Activated CD4-positive, alpha-beta T cell treated with anti-CD3 and anti-CD28 coated beads, Interleukin-2, amount 50 U/mL, for 24 hours (primary cell): Measurements from ENCODE around the gene TNS3.

ENCODE experiments used
- DNase-seq, 2 donors: peaks; one replicate each; pipeline ENCODE4 v3.0.0-alpha.2; 2020; ENCODE audit warnings: low read depth in 1 of 2, low spot score in 1 of 2

Gene TNS3

DNA sequence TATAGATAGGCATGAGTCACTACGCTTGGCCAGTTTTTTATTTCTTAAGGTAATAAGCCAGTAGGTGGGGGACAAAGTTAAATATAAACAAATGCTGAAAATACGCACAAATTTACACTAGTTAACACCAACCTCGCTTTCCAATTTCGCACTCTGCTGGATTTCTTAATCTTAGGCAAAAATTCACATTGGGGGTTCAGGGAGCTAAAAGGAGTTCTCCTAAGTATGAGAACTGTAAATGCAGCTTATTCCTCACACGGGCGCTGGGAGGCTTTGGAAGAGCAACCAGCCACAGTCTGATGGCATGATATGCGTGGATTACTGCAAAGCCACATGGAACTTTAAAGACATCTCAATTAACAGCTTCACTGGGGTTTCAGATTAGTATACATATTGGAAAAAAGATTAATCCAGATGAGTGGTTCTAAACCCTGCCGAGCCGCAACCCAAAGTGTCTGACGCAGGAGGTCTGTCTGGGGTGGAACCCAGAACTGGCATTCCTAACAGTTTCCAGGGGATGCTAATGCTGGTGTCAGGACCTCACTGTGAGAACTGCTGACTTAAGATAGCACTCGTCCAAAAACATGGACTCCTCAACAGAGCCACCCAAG lies 16.2 kb downstream of the TNS3 start:
- DNase-seq: no peak

- DNase-seq: no peak
These were observed 18.4 kb downstream of the TNS3 start for GRCh38 chr7:47563521-47563920.

DNA sequence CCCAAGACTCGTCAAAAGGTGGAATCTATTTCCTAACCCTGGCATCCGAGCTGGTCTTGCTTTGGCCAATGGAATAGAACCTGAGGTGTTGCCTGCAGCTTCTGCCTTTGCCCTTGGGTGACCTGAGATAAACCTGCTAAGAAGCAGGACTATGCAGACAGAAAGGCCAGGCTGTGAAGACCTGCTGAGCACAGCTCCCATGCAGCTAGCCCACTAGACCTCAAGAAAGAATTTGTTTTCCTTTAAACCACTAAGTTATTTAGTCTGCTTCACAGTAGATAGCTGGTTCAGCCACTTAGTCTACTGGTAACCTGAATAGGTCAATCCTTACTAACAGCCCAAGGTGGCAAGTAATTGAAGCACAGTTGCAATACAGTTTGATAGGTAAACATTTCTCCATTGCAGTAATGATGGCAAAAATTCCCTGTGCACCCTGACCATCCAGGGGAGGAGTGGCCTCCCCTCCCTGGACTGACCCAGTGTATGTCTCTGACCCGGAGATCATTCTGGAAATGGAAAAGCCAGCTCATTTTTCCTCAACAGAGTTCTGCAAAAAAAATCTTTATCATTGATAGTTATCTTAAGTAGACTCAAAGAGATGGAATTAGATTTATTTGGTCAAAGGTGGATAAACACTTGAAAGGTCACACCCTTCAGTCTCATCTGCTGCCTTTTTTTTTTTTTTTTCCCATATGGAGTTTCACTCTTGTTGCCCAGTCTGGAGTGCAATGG lies 20.0 kb downstream of the TNS3 start:
- no peak for DNase-seq

DNA sequence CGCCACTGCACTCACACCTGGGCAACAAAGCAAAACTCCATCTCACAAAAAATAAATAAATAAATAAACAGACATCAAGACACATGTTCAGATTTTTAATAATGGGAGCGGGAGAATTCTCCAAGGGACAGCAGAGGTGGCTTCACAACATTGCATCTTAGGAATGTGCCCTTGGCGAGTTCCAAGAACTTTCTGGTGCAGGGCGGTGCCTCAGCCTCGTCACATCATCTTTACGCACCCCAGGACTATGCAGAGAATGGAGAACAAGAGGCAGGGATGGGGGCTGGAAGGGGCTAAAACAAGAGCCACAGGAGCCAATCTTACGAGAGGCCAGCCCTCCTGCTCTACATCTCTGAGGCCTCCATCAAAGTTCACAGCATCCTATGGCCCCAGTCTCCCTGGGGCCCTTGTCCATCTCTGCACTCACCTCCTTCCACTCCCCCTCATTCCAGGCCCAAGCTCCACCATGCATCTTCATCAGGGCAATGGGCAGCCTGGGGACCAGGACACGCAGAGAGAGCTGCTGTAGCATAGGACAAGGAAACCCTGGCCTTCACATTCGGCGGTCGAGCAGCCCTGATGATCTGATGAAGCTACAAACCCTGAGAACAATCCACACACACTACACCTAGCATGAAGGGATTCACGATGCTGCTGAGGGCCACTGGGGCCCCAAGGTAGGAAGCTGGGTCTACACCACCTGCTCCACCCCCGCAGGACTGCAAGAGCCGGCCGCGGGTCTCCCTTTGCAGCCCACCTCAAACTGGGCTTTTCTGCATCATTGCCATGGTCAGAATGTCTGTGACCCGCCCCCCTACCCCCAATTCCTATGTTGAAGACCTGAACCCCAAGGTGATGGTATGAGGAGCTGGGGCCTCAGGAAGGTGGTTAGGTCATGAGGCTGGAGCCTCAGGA lies 22.3 kb downstream of the TNS3 start:
- DNase-seq: no peak

GRCh38 chr7:47557694-47558670 lies 23.9 kb downstream of the TNS3 start:
- no peak for DNase-seq

- DNase-seq: no peak
These were observed 24.6 kb downstream of the TNS3 start for GRCh38 chr7:47557317-47557693.

DNA sequence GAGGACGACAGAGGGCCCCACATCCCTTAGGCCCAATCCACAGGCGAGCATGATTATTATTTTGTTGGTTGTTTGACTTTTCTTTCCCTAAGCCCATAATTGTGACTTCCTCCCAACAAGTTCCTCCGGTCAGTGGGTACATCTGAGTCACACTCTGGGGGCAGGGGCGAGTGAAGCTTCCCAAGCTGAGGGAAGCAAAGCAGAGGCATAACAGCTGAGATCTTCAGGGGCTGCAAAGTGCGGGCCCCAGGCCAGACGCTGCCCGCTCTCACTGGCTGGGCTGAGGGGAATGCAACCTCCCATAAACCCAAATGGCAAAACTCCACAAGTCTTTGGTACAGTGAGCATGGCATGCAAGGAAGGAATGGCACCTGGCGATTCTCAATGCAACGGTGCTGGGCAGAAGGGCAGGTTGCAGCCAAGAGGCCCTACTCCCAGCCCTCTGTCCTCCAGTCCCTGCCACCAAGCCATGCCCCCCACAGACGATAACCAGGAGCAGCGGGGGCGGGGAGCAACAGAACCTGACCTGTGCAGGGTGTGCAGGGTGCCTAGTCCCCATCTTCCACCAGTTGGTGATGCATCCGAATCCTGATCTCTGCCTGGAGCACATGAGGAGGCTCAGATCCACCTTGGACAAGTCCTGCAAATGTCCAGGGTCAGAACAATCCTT lies 25.3 kb downstream of the TNS3 start:
- DNase-seq: no peak

DNA sequence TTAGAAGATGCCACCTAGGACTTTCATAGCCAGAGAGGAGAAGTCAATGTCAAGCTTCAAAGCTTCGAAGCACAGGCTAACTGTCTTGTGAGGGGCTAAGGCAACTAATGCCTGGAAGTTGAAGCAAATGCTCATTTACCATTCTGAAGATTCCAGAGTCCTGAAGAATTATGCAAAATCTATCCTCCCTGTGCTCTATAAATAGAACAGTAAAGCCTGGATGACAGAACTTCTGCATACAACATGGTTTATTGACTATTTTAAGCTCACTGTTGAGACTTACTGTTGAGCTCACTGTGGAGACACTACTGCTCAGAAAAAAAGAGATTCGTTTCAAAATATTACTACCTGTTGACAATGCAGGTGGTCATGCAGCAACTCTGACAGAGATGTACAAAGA lies 28.6 kb downstream of the TNS3 start:
- DNase-seq: no peak

- DNase-seq: no peak
These were observed 29.3 kb downstream of the TNS3 start for GRCh38 chr7:47552621-47553020.

- DNase-seq: no peak
These were observed 30.1 kb downstream of the TNS3 start for GRCh38 chr7:47551668-47552440.

DNA sequence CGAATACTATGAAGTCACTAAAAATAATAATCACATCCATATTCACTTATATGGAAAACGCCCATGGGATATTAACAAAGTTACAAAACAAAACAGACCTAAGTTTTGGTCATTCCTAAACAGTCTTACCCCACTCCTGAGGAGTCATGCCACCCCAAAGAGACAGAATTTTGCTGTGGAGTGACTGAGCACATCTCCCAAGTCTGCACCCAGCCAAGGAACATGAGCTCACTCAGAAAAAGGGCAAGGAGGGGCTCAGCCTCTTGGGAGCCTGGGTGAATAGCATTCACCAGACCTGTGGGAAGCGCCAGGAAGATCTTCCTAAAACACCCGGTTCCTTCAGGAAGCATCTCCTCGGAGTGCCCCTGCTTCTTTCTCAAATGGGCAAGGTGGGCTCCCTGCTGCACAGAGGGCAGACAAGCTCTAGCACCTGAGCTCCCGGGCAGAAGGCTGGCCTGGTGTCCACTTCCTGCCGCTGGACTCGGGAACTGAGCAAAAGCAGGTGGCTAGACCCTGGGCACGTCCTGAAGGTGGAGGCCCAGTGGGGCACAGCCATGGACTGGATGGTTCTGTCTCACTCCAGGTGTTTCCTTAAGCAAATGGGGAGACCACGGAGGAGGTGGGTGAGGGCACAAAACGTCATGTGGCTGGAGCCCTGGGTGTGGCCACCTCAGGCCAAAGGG lies 31.0 kb downstream of the TNS3 start:
- no peak for DNase-seq

DNA sequence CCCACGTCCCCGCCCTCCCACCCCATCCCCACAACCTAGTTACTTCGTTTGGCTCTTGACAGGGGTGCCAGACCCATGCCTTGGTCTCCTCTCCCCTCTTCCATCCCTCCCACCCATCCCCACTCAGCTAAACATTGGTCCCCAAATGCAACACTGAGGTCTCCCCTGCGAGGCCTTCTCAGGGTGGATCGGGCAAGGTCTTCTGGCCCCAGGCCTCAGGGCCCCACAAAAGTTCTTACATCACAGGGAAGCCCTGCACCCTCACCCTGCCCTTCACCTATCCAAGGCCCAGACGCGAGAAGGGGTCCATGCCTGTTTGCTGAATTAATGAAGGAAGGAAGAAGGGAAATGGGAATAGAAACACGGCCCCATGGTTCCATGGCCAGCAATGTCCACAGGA lies 32.0 kb downstream of the TNS3 start:
- no peak for DNase-seq

GRCh38 chr7:47549397-47549796 lies 32.5 kb downstream of the TNS3 start:
- DNase-seq: no peak

- DNase-seq: no peak
These were observed 33.4 kb downstream of the TNS3 start for GRCh38 chr7:47548546-47548945.

DNA sequence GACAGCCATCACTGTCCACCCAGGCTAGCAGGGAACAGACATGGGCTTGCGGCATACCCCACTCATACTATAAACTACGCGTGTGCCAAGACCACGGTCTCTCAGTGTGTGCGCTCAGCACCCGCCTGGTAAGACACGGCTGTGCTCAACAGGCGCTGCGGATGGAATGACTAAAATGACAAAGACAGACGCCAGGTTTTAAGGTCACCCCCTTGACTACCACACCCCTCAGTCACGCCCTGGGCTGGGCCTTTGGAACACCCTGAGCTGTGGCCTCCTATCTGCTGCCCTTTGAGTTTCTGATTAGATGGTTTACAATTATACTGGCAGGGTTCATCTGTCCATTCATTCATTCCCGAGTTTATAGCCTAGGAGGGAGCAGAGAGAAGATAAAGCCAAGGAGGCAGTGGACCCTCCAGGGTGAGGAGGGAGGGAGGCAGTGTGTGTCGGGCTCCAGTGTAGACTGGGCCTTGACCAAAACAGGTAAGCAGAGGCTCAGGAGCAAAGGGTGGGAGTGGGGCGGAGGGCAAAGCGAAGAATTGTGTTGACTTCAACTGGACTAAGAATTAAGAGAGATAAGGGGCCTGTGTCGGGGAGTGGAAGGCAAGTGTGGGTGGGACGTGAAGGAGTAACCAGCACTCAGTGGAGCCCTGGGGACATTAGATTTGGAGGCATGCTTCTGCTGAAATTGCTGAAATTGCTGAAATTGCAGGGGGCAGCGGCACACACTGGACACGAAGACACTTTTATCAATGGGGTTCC lies 35.0 kb downstream of the TNS3 start:
- DNase-seq: no peak

DNA sequence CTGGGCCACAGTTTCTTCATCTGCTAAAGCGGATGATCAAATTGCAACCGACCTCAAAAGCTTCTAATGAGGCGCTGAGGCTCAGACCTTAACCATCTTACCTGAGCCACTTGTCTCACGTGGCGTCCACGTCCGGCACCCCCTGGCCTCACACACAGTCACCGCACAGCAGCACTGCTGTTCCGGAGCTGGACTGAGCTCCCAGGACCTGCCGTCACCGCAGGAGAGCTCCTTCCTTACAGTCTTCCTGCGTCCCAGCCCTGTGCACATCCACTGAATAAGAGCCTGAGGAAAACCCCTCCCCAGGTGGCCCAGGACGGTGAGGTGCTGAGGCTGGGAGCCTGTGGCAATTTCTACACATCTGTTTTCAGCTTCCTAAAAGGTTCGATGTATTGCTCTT lies 35.7 kb downstream of the TNS3 start:
- no peak for DNase-seq

GRCh38 chr7:47544416-47544815 lies 37.5 kb downstream of the TNS3 start:
- no peak for DNase-seq

GRCh38 chr7:47543714-47544113 lies 38.2 kb downstream of the TNS3 start:
- no peak for DNase-seq
